ENCODE data around the gene ADARB2. TPM values are rescaled to one million over a fixed set of nuclear protein-coding genes. Genes with fewer than 3 reads are reported as not detected.

The ADARB2 gene
- polyA plus RNA-seq, 3 donors: not detected

DNA sequence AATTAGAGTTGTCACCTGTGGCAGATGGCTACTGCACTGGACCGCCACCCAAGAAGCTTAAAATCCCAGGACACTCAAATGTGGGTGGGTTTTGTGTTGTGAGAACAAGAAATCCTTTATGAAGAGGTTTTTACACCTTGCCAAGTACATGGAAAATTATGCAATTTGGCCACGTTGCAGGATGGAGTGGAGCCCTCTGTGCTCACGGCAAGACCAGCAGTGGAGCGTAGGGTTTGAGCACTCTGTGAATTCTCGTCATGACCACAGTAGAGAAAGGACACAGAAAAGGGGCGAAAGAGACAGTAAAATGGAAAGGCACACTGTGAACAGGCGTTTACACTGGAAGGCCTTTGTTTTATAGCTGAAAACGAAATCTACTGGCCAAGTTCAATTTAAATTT, 222.6 kb downstream of the ADARB2 start:
- no peak overlapping the region for H3K27ac Mint-ChIP-seq

GRCh38 chr10:1513221-1513620, 224.1 kb downstream of the ADARB2 start:
- intact Hi-C loops (cut with micrococcal nuclease): no loop called here
- Histone ChIP-seq H3K79me2 (ENCODE audit: insufficient read depth, low read length) (no peaks in the 10 kb centered on the region), H3K4me2 (replicated peaks; ENCODE audit: extremely low read depth, low read length, poor library complexity, severe bottlenecking) (no peak overlapping the region), H4K20me1 (ENCODE audit: insufficient read depth, low read length) (no peaks in the 10 kb centered on the region), H3K27me3 (ENCODE audit: control insufficient read depth in 2 of 2, insufficient read depth in 2 of 2, low read length in 2 of 2) (no peaks in the 10 kb centered on the region), H3K27ac (ENCODE audit: low read depth in 1 of 2, low read length in 2 of 2) (no peak overlapping the region), H2AFZ (ENCODE audit: insufficient read depth, low read depth, low read length, poor library complexity, severe bottlenecking) (no peak overlapping the region), H3K9me3 (replicated peaks in 1 of 2; ENCODE audit: control insufficient read depth in 1 of 2, insufficient read depth in 1 of 2, low read length in 2 of 2) (peaks cover 0 to 7% of the 10 kb centered on the region in 2 donors), H3K36me3 (replicated peaks in 1 of 2; ENCODE audit: control insufficient read depth in 1 of 2, insufficient read depth in 2 of 2, low read length in 2 of 2) (no peaks in the 10 kb centered on the region), H3K4me1 (ENCODE audit: control insufficient read depth in 1 of 2, insufficient read depth in 2 of 2, low read length in 2 of 2) (no peaks in the 10 kb centered on the region), H3K9ac (ENCODE audit: insufficient read depth, low read length, poor library complexity, severe bottlenecking) (no peak overlapping the region), H3K4me3 (replicated peaks in 1 of 3; ENCODE audit: low read depth in 2 of 3, low read length in 3 of 3) (no peak overlapping the region)
- Mint-ChIP-seq H3K4me3 (no peak overlapping the region), H3K4me1 (no peaks in the 10 kb centered on the region), H3K9me3 (peaks cover 0 to 6% (median 4%) of the 10 kb centered on the region in 7 donors), H3K27me3 (ENCODE audit: low read depth in 3 of 3) (peaks cover 2 to 4% (median 2%) of the 10 kb centered on the region in 3 donors), H3K27ac (no peak overlapping the region), H3K36me3 (no peaks in the 10 kb centered on the region)
- 90% methylated on average over 14 of the region's 14 CpGs for WGBS (ENCODE audit: insufficient coverage)
- no peak for TF ChIP-seq CTCF (IDR thresholded peaks at IDR 0.05)
- no peak for DNase-seq

More for the DNA sequence above, 222.6 kb downstream of the ADARB2 start:
- H3K36me3 Mint-ChIP-seq: no peaks in the 10 kb centered on the region
- Histone ChIP-seq H3K9me3 (replicated peaks in 1 of 2; ENCODE audit: control insufficient read depth in 1 of 2, insufficient read depth in 1 of 2, low read length in 2 of 2) (peaks cover 0 to 7% of the 10 kb centered on the region in 2 donors), H3K36me3 (replicated peaks in 1 of 2; ENCODE audit: control insufficient read depth in 1 of 2, insufficient read depth in 2 of 2, low read length in 2 of 2) (no peaks in the 10 kb centered on the region), H3K27ac (ENCODE audit: low read depth in 1 of 2, low read length in 2 of 2) (no peak overlapping the region), H2AFZ (ENCODE audit: insufficient read depth, low read depth, low read length, poor library complexity, severe bottlenecking) (no peak overlapping the region), H3K79me2 (ENCODE audit: insufficient read depth, low read length) (no peaks in the 10 kb centered on the region), H4K20me1 (ENCODE audit: insufficient read depth, low read length) (no peaks in the 10 kb centered on the region), H3K27me3 (ENCODE audit: control insufficient read depth in 2 of 2, insufficient read depth in 2 of 2, low read length in 2 of 2) (no peaks in the 10 kb centered on the region), H3K4me2 (replicated peaks; ENCODE audit: extremely low read depth, low read length, poor library complexity, severe bottlenecking) (no peak overlapping the region), H3K9ac (ENCODE audit: insufficient read depth, low read length, poor library complexity, severe bottlenecking) (no peak overlapping the region), H3K4me3 (replicated peaks in 1 of 3; ENCODE audit: low read depth in 2 of 3, low read length in 3 of 3) (no peak overlapping the region), H3K4me1 (ENCODE audit: control insufficient read depth in 1 of 2, insufficient read depth in 2 of 2, low read length in 2 of 2) (no peaks in the 10 kb centered on the region)
- intact Hi-C loops (cut with micrococcal nuclease): no loop called here
- peaks cover 0 to 6% (median 4%) of the 10 kb centered on the region in 7 donors for H3K9me3 Mint-ChIP-seq
- no peak for TF ChIP-seq CTCF (IDR thresholded peaks at IDR 0.05)
- H3K4me3 Mint-ChIP-seq: no peak overlapping the region
- H3K27me3 Mint-ChIP-seq (ENCODE audit: low read depth in 3 of 3): peaks cover 0 to 4% (median 2%) of the 10 kb centered on the region in 3 donors
- 75% methylated on average over 8 of the region's 8 CpGs for WGBS (ENCODE audit: insufficient coverage)
- no peaks in the 10 kb centered on the region for H3K4me1 Mint-ChIP-seq
- no peak for DNase-seq
